ENCODE measurements around the gene NEXN.
"Not testable (repeated sequence)": the region's sequence is repeated elsewhere in the genome, so short reads cannot be mapped to it uniquely, and the experiment has no call there.

Gene NEXN

DNA sequence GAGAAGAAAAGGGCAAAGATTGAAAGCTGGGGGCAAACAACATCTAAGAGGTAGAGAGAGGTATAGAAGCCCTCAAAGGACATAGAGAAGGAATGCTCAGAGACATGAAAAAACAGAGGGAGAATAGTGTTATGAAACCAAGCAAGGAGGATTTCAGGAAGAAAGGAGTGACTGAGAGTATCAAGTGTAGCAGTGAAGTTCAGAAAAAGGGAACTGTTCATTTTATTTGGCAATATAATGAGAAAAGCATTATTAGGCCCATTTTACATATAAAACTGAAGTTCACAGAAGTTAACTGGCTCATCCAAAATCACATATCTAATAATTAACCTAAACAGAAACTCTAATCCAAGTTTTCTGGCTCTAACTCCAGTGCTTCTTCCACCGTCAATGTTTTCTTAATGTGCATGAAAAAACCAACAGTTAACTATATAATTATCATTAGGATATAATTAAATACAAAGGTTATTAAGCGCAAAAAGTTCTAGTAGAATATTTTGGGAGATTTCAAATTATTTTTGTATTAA lies 17.7 kb downstream of the NEXN start:
- DNase-seq, result no peak

DNA sequence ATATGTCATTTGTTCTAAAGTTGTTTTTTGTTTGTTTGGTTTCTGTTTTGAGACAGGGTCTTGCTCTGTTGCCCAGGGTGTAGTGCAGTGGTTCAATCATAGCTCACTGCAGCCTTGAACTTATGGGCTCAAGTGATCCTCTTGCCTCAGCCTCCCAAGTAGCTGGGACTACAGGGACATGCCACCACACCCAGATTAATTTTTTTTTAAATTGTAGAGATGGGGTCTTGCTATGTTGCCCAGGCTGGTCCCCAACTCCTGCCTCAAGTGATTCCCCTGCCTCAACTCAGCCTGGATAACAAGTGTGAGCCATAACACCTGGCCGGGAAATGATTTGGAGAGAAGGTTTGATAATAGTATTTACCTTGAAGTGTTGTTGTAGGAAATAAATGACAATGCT lies 18.2 kb downstream of the NEXN start:
- DNase-seq, result no peak

DNA sequence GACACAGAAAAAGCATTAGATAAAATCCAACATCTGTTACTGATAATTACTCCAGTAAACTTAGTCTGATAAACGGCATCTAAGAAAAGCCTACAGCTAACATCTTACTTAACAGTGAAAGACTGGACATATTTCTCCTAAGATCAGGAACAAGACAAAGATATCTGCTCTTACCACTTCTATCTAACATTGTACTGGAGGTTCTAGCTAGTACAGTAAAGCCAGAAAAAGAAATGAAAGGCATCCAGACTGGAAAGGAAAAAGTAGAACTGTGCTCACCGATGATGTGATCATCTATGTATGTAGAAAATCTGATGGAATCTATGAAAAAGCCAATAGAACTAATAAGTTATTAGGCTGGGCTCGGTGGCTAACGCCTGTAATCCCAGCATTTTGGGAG lies 21.7 kb downstream of the NEXN start:
- no peak for DNase-seq

DNA sequence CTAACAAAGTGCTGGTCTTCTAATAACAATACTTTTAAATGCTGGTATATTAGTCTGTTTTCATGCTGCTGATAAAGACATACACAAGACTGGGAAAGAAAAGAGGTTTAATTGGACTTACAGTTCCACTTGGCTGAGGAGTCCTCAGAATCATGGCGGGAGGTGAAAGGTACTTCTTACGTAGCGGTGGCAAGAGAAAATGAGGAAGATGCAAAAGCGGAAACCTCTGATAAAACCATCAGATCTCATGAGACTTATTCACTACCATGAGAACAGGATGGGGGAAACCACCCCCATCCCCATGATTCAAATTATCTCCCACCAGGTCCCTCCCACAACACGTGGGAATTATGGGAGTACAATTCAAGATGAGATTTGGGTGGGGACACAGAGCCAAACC lies 30.5 kb downstream of the NEXN start:
- not testable (repeated sequence) for DNase-seq

DNA sequence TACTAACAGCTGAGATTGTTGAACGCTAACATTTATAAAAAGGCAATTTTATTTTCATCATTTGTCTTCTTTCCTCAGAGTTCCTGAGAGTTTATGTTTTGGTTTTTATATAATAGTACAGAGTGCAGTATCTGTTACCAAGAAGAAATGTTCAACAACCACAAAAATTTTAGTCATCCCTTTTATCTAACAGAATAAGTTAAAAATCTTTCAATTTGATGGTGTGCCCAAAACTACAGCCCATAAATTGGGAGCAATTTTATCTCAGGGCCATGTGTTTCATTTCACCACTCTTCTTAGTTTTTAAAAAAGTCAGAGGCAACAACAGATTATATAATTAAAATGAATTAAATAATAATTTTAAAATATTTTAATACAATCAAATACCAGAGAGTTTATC lies 37.1 kb downstream of the NEXN start:
- no peak for DNase-seq

DNA sequence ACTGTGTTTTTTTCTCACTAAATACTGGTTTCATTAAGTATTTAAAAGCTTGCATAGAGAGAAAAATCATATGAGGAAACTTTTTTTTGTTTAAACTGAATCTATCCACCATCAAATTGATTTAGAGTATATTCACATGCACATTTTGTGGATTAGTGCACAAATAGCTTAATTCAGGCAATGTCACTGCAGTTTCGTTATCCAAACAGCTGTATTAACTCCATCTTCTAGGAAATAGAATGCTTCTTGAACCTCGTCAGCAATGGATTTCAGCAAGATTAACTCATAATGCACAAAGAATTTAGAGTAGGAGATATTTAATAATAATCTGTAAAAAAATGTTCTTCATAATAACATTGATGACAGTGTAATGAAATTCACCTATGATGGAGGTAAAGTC lies 37.5 kb downstream of the NEXN start:
- no peak for DNase-seq

DNA sequence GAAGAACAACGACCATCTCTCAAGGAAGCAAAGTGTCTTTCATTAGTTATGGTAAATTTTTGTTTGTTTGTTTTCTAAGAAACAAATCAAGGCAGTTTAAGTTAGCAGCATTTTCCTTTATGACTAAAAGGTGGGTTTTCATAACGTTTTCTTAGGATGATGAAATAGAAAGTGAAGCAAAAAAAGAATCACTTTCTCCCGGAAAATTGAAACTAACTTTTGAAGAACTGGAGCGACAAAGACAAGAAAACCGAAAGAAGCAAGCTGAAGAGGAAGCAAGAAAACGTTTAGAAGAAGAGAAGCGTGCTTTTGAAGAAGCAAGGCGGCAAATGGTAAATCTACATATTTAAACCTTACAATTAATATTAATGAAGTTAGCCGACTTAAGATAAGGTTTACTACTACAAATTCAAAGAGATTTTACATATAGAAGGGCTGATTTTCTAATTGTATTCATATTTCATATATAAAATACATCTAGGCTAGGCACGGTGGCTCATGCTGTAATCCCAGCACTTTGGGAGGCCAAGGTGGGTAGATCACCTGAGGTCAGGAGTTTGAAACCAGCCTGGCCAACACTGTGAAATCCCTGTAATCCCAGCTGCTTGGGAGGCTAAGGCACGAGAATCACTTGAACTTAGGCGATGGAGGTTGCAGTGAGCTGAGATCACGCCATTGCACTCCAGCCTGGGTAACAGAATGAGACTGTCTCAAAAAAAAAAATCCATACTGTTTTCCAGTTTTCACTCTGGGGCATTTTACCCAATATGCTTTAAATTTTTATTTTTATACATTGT lies 38.3 kb downstream of the NEXN start:
- DNase-seq, result no peak

DNA sequence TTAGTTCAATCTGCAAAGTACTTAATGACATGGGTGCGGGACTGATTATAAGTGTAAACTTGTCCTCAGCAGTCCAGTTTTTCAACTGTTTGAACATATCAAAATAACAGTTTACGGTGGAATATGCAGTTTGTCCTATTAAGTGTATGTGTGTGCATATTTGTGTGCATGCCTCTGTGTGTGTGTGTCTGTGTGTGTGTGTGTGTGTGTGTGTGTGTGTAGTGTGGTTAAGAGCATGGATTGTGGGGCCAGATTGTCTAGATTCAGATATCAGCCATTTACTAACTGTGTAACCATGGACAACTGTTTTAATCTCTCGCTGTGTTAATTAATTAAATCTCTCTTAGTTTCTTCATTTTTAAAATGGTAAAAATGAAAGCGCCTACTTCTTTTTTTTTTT lies 39.0 kb downstream of the NEXN start:
- no peak for DNase-seq

DNA sequence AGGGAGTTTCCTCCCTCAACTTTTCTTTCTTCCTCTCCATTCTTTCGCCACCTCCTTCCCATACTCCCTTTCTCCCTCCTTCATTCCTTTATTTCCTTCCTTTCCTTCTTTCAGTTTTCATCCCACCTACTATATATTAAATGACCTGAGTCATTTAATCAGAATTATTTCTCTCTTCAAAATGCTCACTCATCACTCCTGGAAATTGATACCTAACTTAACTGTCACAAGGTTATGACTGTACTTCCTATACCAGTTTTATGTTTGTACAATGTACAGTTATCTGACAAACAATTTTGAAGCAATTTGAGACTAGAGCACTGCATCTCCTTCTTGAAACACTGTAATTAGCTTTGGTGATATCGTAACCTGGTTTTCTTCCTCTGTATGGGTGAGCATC lies 41.4 kb downstream of the NEXN start:
- DNase-seq, result no peak

DNA sequence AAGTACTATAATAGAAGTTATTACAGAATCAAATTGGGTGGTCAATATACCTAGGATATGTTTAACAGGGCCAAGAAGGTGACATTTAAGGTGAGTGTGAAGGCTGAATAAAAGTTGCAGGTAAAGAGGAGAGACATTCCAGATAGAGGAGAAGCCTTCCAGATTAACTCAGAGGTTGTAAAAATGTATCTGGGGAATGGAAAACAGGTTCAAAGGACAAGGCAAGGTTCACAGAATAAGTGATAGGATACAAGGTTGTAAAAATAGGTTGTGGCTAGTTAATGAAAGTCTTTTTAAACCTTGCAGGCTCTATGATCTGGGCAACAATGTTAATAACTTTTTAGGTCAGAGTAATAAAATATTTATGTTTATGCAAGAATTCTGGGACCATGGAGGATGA lies 50.2 kb downstream of the NEXN start:
- no peak for DNase-seq

DNA sequence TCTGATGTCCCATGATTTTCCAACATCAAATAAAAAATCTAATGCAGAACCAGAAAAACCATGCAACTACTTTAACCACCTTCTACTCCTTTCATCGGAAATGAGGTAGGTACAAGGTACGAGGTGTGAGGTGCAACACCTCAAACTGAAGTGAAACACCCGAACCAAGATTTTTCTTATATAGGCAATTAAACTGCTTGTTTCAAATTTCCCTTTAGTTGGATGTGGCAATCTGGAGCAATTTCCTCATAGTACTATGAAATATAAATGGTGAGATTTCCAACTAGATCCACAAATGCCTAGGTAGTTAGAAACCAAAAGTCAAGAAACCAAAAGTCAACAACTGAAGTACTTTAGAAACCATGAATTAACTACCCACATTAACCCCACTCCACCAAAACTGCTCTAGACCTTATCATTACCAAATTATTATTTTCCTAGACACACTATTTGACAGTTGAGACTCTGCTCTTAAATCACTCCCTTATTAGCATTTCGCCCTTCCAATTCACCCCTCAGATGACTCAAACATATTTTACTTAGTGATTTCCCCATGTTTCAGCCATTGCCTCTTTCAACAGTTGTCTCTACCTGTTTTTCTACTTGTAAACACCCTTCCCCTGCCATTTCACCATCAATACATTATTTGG lies 52.6 kb downstream of the NEXN start:
- DNase-seq, result no peak

DNA sequence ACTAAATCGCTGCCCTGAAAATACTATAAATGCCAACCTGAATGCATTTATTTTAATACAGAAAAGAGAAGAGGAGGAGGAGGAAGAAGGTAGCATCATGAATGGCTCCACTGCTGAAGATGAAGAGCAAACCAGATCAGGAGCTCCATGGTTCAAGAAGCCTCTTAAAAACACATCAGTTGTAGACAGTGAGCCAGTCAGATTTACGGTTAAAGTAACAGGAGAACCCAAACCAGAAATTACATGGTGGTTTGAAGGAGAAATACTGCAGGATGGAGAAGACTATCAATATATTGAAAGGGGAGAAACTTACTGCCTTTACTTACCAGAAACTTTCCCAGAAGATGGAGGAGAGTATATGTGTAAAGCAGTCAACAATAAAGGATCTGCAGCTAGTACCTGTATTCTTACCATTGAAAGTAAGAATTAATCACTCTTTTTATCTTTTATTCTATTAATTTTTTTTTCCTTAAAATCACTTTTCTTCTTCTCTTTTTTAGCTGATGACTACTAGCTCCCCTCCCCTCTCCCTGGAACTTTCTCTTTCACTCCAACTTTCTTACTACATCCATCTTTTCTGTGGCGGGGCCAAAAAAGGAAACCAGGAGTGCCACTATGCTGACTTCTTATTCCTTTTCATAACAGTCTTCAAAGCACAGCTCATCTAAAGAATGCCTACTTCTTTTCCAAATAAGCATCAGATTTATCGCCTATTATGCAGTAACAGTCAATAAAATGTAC lies 54.1 kb downstream of the NEXN start:
- no peak for DNase-seq

DNA sequence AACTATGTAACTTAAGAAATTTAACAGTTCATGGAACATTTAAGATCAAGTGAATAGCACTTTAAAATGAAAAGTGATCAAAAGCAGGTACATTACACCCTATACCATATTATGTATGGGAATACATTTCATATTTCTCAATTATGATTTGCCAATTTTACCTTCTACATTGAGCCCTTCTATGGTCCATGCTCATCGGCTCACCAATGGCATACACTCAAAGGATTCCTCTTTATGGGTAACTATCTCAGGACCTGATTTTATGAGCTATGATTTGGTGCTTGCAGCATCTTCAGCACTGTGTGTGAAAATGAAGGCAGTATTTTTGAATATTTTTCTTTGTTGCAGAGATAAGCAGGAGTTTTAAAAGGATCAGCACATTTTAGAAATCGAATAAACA lies 56.9 kb downstream of the NEXN start:
- no peak for DNase-seq

DNA sequence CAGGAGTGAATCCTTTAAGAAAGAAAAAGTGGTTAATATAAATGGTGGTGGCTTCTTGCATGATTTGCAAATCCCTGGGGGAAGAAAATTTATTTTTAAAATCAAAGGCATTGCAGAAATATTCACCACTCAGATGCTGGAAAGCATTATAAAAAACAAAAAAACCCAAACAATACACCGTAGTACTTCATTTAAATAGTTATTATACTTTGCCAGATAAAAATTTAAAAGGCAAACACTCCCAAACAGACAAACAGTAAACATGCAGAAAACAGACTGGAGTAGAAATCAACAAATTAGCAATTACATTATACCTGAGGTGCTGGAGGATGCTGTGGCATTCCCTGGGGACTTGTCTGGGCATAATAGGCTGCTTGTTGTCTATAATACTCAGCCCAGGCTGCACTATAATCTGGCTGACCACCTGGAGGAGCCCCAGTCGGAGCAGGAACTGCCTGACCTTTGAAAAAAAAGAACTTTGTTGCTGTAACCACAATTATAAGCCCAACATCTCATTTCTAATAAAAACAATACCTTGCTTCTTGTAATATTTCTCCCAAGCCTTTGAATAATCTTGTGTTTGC lies 60.5 kb downstream of the NEXN start:
- no peak for DNase-seq

DNA sequence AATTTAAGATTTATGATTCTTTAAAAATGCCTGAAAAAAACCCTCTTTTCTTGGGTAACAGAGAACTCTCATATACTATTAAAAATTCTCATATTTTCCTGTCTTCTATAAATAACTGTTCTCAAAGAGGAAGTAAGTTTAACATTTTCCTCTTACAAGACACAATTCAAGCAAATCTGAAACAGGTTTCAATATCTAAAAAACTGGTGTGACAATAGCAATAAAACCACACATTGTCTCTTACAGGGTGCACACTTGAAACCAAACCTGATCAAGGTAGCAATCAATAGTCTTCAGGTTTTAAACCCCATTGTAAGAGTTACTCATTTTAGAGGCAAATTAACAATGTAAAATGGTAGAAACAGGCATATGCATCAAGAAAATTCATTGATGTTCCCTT lies 62.4 kb downstream of the NEXN start:
- no peak for DNase-seq

DNA sequence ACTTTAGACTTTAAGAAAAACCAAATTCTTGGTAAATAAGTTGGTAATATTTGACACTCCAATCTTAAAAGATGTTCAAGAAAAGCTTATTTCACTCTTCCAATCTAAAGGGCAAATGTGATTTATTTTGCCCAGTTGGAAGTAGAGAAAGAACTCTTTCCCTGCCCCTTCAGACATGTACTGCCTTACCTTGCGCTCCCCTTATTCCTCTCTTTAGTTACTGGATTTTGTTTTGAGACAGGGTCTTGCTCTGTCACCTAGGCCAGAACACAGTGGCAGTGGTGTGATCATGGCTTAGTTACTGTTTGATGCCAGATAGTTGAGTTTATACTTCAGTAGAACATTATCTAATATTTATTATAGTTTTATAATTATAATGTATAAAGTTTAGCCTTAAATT lies 62.9 kb downstream of the NEXN start:
- DNase-seq, result no peak

DNA sequence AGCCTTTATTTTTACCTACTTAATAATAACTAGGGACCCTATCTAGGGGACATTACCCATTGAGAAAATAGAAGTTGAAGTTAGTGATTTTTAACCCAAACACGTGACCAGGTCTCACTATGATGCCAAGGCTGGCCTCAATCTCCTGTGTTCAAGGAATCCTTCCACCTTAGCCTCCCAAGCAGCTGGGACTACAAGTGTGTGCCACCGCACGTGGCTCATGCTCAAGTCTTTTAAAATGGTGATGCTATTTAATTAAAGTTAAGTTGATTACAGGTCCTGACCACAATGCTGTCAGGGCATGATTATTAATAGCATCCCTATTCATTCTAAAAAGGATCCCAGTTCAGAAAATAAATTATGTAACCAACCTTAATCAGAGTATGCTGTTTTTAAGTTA lies 65.5 kb downstream of the NEXN start:
- DNase-seq, result no peak

DNA sequence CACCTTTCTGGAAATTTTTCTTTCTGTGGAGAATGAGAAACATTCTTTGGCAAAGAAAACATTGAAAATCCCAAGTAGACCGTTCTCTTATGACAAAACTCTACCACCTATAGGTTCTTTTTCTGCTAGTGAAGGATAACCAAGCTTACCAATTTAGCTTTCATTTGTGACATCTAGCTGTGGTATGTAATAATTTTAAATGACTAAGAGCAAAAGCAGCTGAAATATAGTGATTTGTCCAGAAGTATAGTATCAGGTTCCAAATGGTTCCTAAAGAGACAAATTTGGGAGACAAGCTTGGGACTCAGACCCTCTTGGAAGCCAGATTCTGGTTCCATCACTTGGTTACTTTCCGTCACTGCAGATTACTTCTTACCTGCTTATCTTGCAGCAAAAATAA lies 66.1 kb downstream of the NEXN start:
- DNase-seq, result no peak

DNA sequence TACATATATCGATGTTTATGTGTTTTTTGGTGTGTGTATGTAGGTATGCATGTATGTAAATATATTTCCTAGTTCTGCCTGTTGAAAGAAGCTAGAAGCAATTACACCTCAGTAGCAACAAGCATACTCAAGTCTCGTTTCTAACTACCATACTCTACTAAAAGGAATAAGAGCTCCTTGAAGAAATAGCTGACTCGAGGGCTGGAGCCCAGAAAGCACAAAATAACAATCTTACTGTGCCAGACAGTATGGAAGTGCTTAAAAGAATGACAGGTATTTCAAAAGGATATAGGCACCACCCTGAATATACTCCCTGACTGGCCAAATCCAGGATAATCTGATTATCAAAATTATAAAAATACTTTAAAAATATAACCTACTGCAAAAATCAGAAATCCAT lies 67.3 kb downstream of the NEXN start:
- no peak for DNase-seq

DNA sequence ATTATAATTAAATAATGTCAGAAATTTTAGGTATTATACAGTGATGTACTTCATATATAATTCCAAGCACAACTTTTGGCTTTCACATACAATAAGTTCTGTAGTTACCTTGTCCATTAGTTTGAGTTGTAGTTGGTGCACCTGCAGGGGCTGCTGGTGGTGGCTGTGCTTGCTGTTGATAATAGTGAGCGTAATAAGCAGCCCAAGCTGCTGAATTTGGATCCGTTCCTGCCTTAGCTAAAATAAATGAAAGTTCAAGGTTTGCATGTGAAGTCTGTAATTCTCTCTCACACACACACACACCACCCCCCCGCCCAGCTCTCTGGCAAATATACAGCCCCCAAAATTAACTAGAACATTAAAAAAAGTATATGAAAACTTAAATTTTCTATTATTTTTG lies 68.0 kb downstream of the NEXN start:
- DNase-seq, result no peak

DNA sequence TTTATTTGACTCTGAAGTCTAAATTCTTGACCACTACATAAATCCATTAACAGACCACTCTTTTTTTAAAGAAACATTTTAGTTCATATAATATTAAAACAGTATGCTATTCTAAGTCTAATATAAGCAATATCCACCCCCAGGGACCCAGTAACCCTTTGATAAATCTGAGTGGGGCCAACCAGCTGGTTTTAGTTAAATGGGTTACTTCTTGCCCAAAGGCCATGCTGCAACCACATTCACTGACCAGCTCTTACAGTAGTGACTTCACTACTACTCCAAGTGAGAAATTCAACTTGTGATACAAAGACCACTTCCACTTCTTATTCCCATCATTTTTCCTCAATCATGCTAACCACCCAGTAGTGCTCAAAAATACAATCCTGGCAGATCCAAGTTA lies 70.0 kb downstream of the NEXN start:
- no peak for DNase-seq

DNA sequence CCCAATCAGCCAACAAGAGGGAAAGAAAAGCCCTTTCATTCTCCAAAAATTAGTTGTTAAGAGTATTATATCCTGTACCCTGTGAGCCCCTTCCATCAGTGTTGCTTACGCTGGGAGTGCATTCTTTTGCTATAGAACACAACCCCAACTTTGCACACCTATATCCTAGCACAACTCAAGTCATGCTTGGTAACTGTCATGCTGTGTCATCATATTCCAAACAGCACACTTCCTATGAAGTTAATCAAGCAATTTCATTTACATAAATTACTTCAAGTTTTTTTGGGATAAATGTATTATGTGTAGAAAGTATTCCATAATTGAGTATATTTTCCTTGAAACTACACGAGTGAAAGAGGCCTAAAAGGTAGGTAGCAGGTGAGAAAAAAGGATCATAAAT lies 70.4 kb downstream of the NEXN start:
- no peak for DNase-seq

DNA sequence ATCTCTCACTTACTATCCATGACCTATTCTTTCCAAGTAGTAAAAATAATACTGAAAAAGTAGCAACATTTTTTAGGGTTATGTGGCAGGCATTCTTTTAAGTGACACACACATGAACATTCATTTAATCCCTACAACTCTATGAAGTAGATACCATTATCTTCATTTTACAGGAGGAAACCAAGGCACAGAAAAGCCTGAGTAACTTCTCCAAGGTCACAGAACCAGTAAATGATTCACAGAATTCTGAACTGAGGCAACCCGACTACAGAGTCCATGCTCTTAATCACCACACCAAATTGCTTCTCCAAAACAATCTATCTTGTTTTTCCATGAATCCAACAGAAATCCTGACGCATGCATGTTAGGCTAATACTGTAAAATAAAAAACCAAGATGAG lies 73.0 kb downstream of the NEXN start:
- no peak for DNase-seq

DNA sequence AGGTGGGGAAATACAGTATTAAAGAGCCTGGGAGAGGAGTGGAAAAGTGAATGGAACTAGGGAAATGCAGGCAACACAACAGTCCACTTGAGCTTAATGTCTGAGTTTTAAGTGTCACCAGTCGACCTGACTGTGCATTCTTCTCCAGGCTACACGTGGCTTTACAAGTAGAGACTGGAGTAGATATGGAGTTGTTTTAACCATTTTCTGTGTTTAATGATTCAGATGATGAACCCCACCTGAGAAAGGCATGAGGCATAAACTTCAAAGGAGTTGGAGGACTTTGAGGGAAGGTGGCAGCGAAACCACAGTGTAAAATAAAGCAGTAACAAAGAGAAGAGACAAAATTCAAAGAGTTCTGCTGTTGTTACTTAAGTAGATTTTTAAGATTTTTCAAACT lies 77.9 kb downstream of the NEXN start:
- no peak for DNase-seq

All from NCI-H2029 treated with DMSO at 0.1 percent for 48 hours (cell line).